DND-41 (cell line): ENCODE measurements around the gene RELN.

ENCODE experiments used
- CTCF ChIP-seq: IDR thresholded peaks from 2 replicates; pipeline ENCODE4 v1.5.1; 2012; ENCODE audit warnings: borderline replicate concordance, low read length, moderate library complexity, mild to moderate bottlenecking; ENCODE audit not compliant: poor library complexity, severe bottlenecking; ENCODE audit errors: extremely low read depth
- EZH2 ChIP-seq: IDR thresholded peaks from 3 replicates; pipeline ENCODE4 v1.6.1; 2012; ENCODE audit warnings: borderline replicate concordance, low read depth, mild to moderate bottlenecking, moderate library complexity, low read length, inconsistent platforms; ENCODE audit not compliant: severe bottlenecking

- TF ChIP-seq CTCF, result no peak
- no peak for TF ChIP-seq EZH2
Measured at GRCh38 chr7:103879411-103879810, 110.0 kb downstream of the RELN start.
